ENCODE measurements around the gene MAP3K2. TPM values are rescaled to one million over a fixed set of nuclear protein-coding genes. Genes with fewer than 3 reads are reported as not detected.

Gene MAP3K2
- total and polyA plus RNA-seq, 2 of the 8 experiments (the other 6 are each of a cell fraction or from before 2014, with no cell fraction given): 2.0 to 23.2 TPM

- TF ChIP-seq, protein P1, sequence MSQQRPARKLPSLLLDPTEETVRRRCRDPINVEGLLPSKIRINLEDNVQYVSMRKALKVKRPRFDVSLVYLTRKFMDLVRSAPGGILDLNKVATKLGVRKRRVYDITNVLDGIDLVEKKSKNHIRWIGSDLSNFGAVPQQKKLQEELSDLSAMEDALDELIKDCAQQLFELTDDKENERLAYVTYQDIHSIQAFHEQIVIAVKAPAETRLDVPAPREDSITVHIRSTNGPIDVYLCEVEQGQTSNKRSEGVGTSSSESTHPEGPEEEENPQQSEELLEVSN (IDR thresholded peaks at IDR 0.05): peak; percentile 49; the same call in 1 of the 2 replicates
- TF ChIP-seq SAP30 (IDR thresholded peaks at IDR 0.05; ENCODE audit: insufficient read depth, insufficient replicate concordance, low read length) (no peak), RNF2 (IDR thresholded peaks at IDR 0.05; ENCODE audit: borderline replicate concordance, low read depth, low read length, missing control alignments, poor library complexity, severe bottlenecking) (no peak), NRF1 (IDR thresholded peaks at IDR 0.05; ENCODE audit: low read depth, low read length) (no peak), HDAC6 (IDR thresholded peaks at IDR 0.05; ENCODE audit: low read depth, low read length) (no peak), BRCA1 (IDR thresholded peaks at IDR 0.05; ENCODE audit: low read depth, low read length) (no peak), SUZ12 (IDR thresholded peaks at IDR 0.05; ENCODE audit: low read length) (no peak), GTF2F1 (IDR thresholded peaks at IDR 0.05; ENCODE audit: borderline replicate concordance, low read depth, low read length) (no peak), CEBPB (IDR thresholded peaks at IDR 0.05; ENCODE audit: low read depth, low read length) (no peak), POU5F1 (IDR thresholded peaks at IDR 0.05; ENCODE audit: low read depth, low read length) (no peak), HDAC2 (IDR thresholded peaks at IDR 0.05; ENCODE audit: borderline replicate concordance in 1 of 2, low read depth in 2 of 2, low read length in 2 of 2) (peak in 1 of 2 experiments; percentile 68; a peak in 2 of 4 replicates), TBP (IDR thresholded peaks at IDR 0.05; ENCODE audit: low read depth, low read length) (no peak), KDM4A (IDR thresholded peaks at IDR 0.05; ENCODE audit: low read depth, low read length, severe bottlenecking) (peak; percentile 87)
Observed at GRCh38 chr2:127408004-127408806, 20.4 kb upstream of the MAP3K2 start (continued).
